ENCODE results near the gene SMARCC2.

- TF ChIP-seq CTCF (IDR thresholded peaks at IDR 0.05; ENCODE audit: low read depth, low read length) (no peak), EZH2phosphoT487 (IDR thresholded peaks at IDR 0.05; ENCODE audit: low read depth) (no peak)
Measured at GRCh38 chr12:56222531-56222895, 33.2 kb upstream of the SMARCC2 start.
